ENCODE measurements around the gene NEAT1. TPM values are rescaled to one million over a fixed set of nuclear protein-coding genes. Genes with fewer than 3 reads are reported as not detected.
A peak's percentile ranks its signal among the peaks of the same experiment; 100 is the strongest.

NEAT1 gene
- total and polyA plus RNA-seq, 9 of the 15 experiments (the other 6 are each of a cell fraction or from before 2014, with no cell fraction given): 20.1 to 389 (median 62.8) TPM

- no peak for TF ChIP-seq MBD1 (CRISPR knock-in tag; IDR thresholded peaks at IDR 0.05)
- TF ChIP-seq SRSF1 (IDR thresholded peaks at IDR 0.05; ENCODE audit: low read depth, low read length): no peak
- TF ChIP-seq ZNF212 (CRISPR knock-in tag; IDR thresholded peaks at IDR 0.05): no peak
- TF ChIP-seq NUFIP1 (IDR thresholded peaks at IDR 0.05; ENCODE audit: partially characterized antibody): no peak
- TF ChIP-seq ETS2 (tag; IDR thresholded peaks at IDR 0.05; ENCODE audit: borderline replicate concordance, poor library complexity, severe bottlenecking): no peak
- TF ChIP-seq L3MBTL2 (IDR thresholded peaks at IDR 0.05): peak; percentile 69
- TF ChIP-seq ZNF398 (CRISPR knock-in tag; IDR thresholded peaks at IDR 0.05): no peak
- peak; percentile 41 to 70; a peak in 3 of 4 replicates for TF ChIP-seq MNT (conservative IDR thresholded peaks at IDR 0.05)
- TF ChIP-seq USF1 (CRISPR knock-in tag; IDR thresholded peaks at IDR 0.05): no peak
- no peak for TF ChIP-seq ZNF707 (CRISPR knock-in tag; conservative IDR thresholded peaks at IDR 0.05)
- peak; percentile 19 for TF ChIP-seq REST (IDR thresholded peaks at IDR 0.05; ENCODE audit: borderline replicate concordance)
- 0 out of 2 replicates have a peak, but pooled peaks have one; percentile 74 for TF ChIP-seq REST (CRISPR knock-in tag; IDR thresholded peaks at IDR 0.05; ENCODE audit: low read depth)
Measured at GRCh38 chr11:65454696-65455456, 32.3 kb downstream of the NEAT1 start (continued).

Measured in K562 (cell line).